NCI-H510A (cell line): ENCODE data around the gene DPM2.

ENCODE experiments used
- DNase-seq: peaks from one replicate; lab custom pipeline; 2025; lab: John Stamatoyannopoulos, UW

DPM2 gene, protein sequence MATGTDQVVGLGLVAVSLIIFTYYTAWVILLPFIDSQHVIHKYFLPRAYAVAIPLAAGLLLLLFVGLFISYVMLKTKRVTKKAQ

GRCh38 chr9:127937388-127938297 is at the start of gene DPM2:
Gene DPM2, minus strand, starts transcription at chr9:127937854. Its CDS starts 34 bp downstream, at chr9:127937820.
- peak; percentile 80 for DNase-seq

GRCh38 chr9:127987103-127987614 is 49.5 kb upstream of the DPM2 start:
- no peak for DNase-seq

DNA sequence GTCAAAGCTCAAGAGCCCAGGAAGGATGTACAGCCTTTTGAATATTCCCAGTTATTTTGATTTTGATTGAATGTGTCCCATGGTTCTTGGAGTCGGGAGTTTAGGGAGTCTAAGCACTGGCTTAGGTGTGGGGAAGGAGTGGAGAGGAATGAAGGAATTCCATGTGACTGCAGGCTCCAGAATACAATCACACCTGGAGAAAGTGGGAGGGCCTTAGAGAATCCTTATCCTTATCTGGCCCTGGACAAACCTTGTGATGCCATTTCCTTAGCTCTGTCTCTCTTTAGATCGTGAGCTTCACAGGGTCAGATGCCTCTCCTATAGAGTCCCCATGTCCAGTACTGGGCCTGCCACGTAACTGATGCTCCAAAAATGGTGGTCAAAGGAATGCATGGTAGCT is 47.4 kb upstream of the DPM2 start:
- no peak for DNase-seq

DNA sequence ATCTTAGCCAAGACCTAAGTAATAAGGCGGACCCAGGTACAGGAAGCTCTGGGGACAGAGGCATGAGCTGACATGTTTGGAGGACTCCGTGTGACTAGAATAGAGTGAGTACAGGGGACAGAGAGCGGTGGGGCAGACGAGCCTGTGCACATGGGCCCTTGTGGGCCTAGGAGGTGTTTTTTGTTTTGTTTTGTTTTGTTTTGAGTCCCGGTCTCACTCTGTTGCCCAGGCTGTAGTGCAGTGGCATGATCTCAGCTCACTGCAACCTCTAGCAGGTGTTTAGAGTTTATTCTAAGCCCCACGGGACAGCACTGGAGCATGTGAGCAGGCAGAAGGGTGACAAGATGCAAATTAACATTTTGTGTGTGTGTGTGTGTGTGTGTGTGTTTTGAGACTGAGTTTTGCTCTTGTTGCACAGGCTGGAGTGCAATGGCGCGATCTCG is 46.2 kb upstream of the DPM2 start:
- no peak for DNase-seq

DNA sequence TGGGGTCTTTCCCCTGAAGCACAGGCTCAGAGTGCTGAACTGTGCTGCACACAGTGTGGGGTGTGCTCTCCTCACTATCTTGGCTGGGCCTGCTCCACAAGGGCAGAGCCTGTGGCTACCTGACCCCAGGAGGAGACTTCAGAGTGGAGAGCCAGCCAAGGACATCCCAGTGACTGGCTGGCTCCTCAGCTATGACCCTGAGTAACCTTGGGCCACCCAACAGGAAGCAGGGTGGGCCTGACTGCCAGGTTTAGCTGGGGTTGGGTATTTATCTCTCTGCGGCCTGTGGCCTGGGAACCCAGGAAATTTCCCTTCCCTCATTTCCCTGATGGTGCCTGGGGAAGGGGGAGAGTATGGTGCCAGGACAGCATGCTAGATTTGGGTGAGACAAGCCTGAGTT is 45.3 kb upstream of the DPM2 start:
- DNase-seq: no peak

DNA sequence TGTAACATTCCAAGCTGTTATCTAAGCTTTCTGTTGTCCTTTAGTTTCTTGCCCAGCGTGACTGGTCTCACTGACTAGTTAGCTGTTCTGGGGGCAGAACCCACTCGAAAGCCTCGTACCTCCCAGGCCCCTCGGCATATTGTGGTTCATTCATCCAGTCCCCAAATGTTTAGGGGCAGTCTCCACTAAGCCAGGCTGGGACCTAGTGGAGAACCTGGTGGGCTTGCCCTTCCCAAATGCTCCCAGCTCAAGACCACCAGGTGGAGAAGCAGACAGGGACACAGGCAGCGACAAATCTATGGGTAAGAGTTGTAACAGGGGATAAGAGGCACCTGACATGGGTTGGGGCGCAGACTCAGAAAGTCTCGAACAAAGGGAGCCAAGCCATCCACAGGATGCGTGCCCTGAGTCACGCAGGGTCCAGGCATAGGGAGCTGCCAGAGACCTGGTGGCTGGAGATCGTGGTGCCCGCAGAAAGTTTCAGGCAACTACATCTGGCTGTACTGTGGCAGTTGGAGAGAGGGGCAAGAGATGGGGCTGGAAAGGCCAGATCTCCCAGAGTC is 44.0 kb upstream of the DPM2 start:
- DNase-seq: no peak

DNA sequence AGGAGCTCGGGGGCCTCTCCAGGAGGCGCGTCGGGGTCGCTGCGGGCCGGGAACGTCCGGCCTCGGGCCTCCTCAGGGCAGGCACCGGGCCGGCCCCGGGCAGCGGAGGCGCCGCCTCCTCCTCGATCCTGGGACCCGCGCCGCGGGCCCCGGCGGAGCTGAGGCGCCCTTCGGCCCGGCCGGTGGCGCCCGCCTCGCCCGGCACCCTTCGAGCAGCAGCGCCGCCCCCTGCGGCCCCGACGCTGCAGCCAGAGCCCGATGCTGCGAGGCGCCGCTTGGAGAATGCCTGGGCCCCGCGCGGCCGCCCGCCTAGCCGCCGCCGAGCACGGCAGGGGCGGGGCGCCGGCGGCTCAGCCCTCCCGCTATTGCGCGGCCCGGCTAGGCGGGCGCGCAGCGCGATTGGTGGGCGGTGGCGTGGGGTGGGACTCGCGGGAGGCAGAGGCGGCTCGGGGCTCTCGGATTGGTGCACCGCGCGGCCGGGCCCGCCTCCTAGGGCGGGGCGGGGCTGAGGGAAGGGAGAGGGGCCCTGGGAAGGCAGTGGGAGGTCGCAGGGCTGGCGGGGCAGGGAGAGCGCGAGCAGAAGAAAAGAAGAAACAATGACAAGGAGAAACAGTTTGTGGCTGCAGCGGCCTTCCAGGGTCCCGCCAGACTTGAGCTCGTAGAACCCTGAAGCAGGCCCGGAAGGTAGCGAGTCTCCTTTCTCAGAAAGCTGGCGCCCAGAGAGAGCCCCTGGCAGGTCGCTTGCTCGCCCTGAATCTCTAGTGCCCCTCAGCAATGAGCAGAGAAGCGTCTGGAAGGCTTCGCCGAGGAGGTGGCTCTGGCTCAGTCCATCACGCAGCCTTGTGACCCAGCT is 43.3 kb upstream of the DPM2 start, which contains the start of gene EEIG1:
TSS of gene EEIG1 (minus strand) at position 284 of the 853 bp plus-strand sequence. CDS start 852 bp downstream, outside the sequence.
- peak; percentile 84 for DNase-seq

DNA sequence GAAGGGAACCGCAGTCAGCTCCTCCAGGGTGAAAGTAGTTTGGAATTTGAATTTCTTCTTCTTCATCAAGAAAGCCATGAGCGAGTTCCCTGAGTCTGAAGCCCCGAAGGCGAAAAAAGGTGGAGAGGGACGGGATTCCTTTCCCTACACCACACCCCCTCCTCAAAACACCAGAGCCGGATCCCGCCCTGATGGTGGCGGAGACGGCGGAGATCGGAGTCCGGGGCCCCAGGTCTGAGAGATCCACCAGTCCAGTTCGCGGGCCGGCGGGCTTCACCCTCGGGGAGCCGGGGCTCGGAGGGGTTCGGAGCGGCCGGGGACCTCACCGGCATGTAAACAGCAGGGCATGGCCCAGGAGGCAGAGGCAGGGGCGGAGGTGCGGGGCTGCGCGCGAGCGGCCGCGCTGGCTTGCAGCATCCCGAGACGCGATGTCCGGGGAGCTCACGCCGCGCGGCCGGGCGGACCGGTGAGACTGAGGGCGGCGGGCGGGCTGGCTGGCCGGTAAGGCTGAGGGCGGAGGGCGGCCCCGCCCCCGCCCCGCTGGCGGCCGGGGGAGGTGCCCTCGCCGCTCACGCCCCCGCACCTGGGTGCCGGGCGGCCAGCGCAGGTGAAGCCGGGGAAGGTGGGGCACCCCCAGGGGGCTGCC is 42.5 kb upstream of the DPM2 start:
- peak; percentile 58 for DNase-seq

- no peak for DNase-seq
Measured at GRCh38 chr9:127979333-127980059, 41.8 kb upstream of the DPM2 start.

GRCh38 chr9:127979015-127979332 is 41.3 kb upstream of the DPM2 start:
- DNase-seq: no peak

DNA sequence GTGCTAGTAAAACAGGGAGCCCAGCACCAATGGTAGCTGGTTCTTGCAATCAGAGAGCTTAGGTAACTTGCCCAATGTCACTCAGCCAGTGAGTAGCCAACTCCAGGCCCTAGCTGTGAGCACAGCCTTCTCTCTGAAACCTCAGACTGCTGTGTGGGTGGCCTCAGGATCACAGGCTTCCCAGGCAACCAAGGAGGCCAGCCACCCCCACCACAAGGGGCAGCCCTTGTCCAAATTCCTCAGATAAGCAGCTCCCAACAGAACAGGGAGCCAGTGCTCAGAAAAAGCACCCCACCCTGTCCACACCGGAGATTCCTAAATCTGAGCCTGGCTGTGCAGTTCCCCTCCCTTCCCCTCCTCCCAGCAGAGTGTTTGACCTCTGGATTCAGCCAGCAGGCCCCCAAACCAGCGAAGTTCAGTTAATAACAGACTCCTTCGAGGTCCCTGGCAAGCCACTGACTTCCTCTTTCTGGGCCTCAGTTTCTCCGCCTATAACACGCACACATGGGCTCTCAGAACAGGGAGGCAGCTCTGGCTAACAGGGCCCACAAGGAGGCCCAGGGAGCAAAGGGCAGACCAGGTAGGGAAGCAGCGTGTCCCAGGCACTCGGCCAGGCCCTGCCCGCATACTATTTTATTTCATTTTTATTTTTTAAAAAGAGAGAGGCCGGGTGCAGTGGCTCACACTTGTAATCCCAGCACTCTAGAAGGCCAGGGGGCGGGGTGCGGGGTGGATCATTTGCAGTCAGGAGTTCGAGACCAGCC is 40.4 kb upstream of the DPM2 start:
- no peak for DNase-seq

DNA sequence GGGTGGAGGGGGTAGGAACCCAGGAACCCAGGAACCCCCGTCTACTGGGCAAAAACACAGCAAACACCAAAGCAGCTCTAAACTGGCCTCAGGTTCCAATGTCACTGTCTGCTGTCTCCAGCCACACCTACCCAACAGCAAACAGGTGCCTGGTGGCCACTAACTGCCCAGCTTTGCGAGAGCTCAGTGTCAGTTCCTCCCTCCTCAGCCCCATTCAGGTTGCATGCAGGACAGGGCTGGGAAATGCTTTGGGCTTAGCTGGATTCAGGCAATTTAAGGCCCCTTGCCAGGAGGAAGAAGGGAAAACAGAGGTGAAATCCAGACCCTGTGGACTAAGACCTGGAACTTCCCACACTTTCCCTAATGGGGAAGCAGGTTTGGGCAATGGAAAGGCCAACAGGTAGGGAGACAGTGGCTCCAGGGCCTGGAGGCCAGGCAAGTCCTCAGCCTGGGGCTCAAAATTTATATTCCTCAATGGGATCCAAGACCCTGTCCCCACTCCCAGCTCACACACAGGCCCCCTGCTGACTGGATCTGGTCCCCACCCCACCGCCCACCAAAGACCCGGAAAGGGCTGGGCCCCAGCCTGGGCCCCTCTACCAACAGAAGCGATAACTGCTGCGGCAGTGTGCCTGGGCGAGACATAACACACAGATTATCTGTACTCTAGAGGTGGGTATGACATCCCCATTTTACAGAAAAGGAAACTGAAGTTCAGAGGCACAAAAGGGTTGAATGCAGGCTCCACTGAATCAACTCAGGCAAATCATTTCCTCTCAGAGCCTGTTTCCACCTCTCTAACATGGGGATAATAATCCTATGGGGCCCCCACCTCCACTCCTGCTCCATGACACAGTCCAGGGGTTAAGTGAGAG is 39.6 kb upstream of the DPM2 start:
- no peak for DNase-seq

GRCh38 chr9:127976498-127976897 is 38.8 kb upstream of the DPM2 start:
- DNase-seq: peak; percentile 91

DNA sequence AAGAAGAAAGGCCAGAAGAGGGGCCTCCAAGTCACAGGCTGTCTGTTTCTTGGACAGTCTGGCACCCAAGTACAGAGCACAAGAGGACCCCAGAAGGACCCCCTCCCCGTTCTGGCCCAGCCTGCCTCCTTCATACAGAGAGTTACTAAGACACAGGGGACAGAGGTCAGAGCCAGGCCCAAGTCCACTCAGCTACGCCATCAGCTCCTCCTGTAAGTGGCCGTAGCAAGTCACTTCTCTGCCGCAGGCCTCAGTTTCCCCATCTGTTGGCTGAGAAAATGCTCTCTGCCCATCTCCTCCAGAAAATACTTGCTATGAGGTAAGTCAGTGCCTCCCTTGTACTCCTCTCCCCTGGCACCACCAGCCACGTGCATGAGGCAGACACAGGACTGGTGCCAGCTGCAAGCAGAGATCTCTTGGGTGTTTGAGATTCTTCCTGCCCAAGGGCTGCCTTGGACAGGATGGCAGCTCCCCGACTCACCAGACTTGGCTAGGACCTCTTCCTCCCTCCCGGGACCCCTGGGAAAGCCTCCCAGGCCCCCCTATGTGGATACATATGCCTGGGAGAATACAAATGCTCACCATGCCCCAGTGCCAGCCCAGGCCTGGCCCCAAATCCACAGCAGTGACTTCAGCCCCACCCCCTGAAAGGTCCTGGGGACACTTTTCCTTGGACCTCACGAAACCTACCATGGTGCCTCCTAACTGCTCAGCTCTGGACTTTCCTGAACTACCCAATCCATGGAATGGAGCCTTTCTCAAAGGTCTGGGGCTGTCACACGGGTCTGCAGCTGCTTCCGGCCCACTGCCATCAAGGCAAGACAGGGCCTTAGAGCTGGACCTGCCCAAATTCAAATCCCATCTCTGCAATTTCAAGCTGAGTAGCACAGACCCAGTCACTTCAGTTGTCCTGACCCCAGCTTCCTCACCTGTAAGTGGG is 38.0 kb upstream of the DPM2 start:
- no peak for DNase-seq

DNA sequence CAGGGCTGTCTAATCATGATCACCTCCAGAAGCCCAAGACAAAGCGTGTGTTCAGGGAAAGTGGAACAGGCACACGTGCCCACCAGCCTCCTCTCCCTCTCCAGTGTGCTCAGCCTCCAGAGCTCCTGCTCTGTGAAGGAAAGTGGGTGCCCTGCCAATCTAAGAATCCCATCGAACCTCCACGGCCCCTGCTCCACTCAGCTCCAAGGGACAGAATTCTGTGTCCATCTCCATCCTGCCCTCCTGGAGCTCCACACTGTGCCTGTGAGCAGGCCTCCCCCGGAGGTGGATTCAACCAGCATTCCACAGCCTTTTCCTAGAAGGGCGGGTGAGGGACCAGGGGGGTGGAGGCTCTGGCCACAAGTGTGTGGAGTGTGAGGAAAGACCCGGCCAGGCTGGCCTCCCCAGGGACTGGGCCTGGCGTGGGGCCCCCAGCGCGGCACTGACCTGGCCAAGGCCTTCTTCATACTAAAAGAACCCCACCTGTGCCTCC is 37.2 kb upstream of the DPM2 start:
- DNase-seq: no peak

- no peak for DNase-seq
Measured at GRCh38 chr9:127974001-127974768, 36.5 kb upstream of the DPM2 start.
